Ovary (tissue), 9 donors: ENCODE results near the gene PLEKHM3. TPM values are rescaled to one million over a fixed set of nuclear protein-coding genes. Genes with fewer than 3 reads are reported as not detected.

Experiments
- DNase-seq, 5 donors: peaks; one replicate each; pipeline ENCODE4 v3.0.0-alpha.2; 2019 to 2020
- H3K27ac ChIP-seq, 2 donors: fragments of 200-600 bp; one replicate each; pipeline versions ENCODE4 v1.5.1 to v1.8.0; 2019 to 2022
- H3K27me3 ChIP-seq: fragments of 200-600 bp; one replicate; pipeline ENCODE4 v1.8.0; 2022
- H3K36me3 ChIP-seq: fragments of 200-600 bp; sonication (generic); one replicate; pipeline ENCODE4 v1.5.1; 2019
- H3K4me1 ChIP-seq: one replicate; pipeline ENCODE4 v1.8.1; 2013; ENCODE audit warnings: mild to moderate bottlenecking, moderate library complexity; ENCODE audit not compliant: insufficient read depth
- H3K4me3 ChIP-seq: fragments of 200-600 bp; sonication (generic); one replicate; pipeline ENCODE4 v1.5.1; 2017
- H3K9me3 ChIP-seq, 2 donors: fragments of 200-600 bp in 1 of 2; sonication (generic) in 1 of 2; one replicate each; pipeline versions ENCODE4 v1.5.1 to v1.8.1; 2013 to 2019; ENCODE audit warnings: mild to moderate bottlenecking in 1 of 2, moderate library complexity in 1 of 2
- EP300 ChIP-seq: sonication (generic); formaldehyde crosslinking; IDR thresholded peaks from one replicate; pipeline ENCODE4 v1.6.1; 2017; ENCODE audit warnings: antibody characterized with exemption
- POLR2A ChIP-seq: fragments of 450-650 bp; IDR thresholded peaks from one replicate; pipeline ENCODE4 v1.6.1; 2017; ENCODE audit warnings: antibody characterized with exemption, mild to moderate bottlenecking, moderate library complexity
- WGBS, 3 donors: extraction: QIAGEN DNeasy Blood & Tissue Kit in 1 of 3; methylation state at CpG; one replicate each; pipeline versions ENCODE4 v1.1.5 to v1.1.7; 2013 to 2017; 5-methylcytosine and 5-hydroxymethylcytosine counted together
- intact Hi-C, 4 donors: fragments of 100-400 bp; cut with DNase I; formaldehyde crosslinking; loops; one replicate each; pipeline versions ENCODE4 v1.11.0 to v1.15.1; 2022 to 2023
- polyA plus RNA-seq, 2 donors: library from polyadenylated mRNA; stranded (reverse); fragments of 200-250 nt in 1 of 2; fragments of 350-450 nt in 1 of 2; fragmentation: Illumina TruSeq in 1 of 2; extraction: RNeasy Lipid Tissue Mini Kit (QIAGEN cat#74804) in 1 of 2; gene quantifications; one replicate each; pipeline ENCODE4 v1.2.3, GENCODE V29; 2013 to 2014
- total RNA-seq, 7 donors: library from RNA; depleted of rRNA in 2 of 7; stranded (reverse); fragments of >200 nt in 2 of 7; fragmentation: NEBNext Ultra II Directional in 3 of 7; extraction: Animal tissue kit (Norgen Biotek cat#: 25700) in 3 of 7; gene quantifications; one replicate each; pipeline versions ENCODE4 v1.1.0 to v1.2.4, GENCODE V29; 2016 to 2023
- TF ChIP-seq, protein P1 (sequence below), 3 donors: fragments of 450-650 bp in 2 of 3; fragments of 200-600 bp in 1 of 3; IDR thresholded peaks; one replicate each; pipeline versions ENCODE4 v1.5.1 to v1.8.0; 2016 to 2022; ENCODE audit warnings: antibody characterized with exemption in 3 of 3, mild to moderate bottlenecking in 1 of 3
- donor health status: DM: no; HTN: no; CAD: no; lungs with moderate emphysema.
- donor health status: DM: no; HTN: no; CAD: no.
- donor health status: Bipolar disorder and iron deficiency.
- donor health status: DM: yes; HTN: yes; CAD: no.
- donor health status: DM: no; HTN: no; CAD: no.
- donor health status: DM: yes; HTN: yes; CAD: no.

Gene PLEKHM3
- total and polyA plus RNA-seq, 9 donors = 6.5 to 26.1 (median 14.3) TPM

DNA sequence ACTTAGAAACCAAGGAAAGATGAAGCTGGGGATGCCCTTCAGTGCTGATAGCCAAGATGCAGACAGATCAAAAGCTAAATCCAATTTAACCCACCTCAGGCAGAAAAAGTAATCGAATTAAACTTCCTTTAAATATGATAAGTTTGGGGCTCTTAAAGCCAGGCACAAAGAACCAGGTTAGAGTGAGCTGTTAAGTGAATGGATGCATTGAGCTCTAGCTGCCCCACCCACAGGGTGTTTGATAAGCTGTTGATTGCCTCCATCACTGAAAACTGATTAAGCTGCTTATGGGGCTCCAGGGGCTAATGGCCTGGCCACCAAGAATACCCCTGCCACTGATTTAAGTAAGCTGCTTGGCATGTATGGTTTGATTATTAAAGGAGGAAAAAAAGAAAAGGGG is 119.8 kb downstream of the PLEKHM3 start:
- DNase-seq = no peak
- Histone ChIP-seq H3K4me1 (peaks cover 4% of the 10 kb centered on the region), H3K27me3 (no peaks in the 10 kb centered on the region), H3K36me3 (no peaks in the 10 kb centered on the region), H3K9me3 (no peaks in the 10 kb centered on the region), H3K27ac (no peak overlapping the region), H3K4me3 (no peak overlapping the region)
- TF ChIP-seq, protein P1, sequence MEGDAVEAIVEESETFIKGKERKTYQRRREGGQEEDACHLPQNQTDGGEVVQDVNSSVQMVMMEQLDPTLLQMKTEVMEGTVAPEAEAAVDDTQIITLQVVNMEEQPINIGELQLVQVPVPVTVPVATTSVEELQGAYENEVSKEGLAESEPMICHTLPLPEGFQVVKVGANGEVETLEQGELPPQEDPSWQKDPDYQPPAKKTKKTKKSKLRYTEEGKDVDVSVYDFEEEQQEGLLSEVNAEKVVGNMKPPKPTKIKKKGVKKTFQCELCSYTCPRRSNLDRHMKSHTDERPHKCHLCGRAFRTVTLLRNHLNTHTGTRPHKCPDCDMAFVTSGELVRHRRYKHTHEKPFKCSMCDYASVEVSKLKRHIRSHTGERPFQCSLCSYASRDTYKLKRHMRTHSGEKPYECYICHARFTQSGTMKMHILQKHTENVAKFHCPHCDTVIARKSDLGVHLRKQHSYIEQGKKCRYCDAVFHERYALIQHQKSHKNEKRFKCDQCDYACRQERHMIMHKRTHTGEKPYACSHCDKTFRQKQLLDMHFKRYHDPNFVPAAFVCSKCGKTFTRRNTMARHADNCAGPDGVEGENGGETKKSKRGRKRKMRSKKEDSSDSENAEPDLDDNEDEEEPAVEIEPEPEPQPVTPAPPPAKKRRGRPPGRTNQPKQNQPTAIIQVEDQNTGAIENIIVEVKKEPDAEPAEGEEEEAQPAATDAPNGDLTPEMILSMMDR (IDR thresholded peaks at IDR 0.05) = no peak
- TF ChIP-seq POLR2A (no peak), EP300 (no peak)
- intact Hi-C loops = loop anchor here in 1 of 4 donors (10.0 kb wide), 1 partner anchor 1201 kb away; no protein-coding TSS in a partner anchor
- WGBS, 3 donors = 73 to 83% (median 82%) methylated on average over 1 of the region's 1 CpG

DNA sequence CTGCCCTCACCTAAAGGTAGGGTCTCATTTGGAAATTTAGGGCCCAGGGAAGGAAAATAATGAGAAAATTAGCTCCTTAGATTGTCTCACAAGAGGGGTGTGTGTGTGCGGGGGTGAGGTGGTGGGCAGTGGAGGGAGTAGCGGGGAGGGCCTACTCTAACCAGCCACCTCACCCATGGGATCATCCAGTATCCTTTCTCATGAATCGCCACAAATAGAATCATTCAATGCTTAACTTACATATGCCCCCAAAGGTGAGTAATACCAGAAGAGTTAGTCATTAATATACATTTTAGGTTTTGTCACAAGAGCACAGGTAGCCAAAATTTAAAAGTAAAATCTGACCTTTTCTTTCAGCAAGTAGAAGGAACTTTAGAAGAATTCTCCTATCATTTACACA is 122.1 kb downstream of the PLEKHM3 start:
- DNase-seq = no peak
- no peaks in the 10 kb centered on the region for H3K27me3 ChIP-seq
- no peak overlapping the region for H3K27ac ChIP-seq
- intact Hi-C loops = loop anchor here in 1 of 4 donors (10.0 kb wide), 1 partner anchor 1198 kb away; no protein-coding TSS in a partner anchor
- no peaks in the 10 kb centered on the region for H3K36me3 ChIP-seq
- 93 to 99% (median 99%) methylated on average over 3 of the region's 3 CpGs for WGBS, 3 donors
- H3K4me1 ChIP-seq = peaks cover 6% of the 10 kb centered on the region
- H3K4me3 ChIP-seq = no peak overlapping the region
- H3K9me3 ChIP-seq = no peaks in the 10 kb centered on the region
- TF ChIP-seq POLR2A = no peak
- TF ChIP-seq EP300 = no peak
- TF ChIP-seq, protein P1 (IDR thresholded peaks at IDR 0.05) = no peak

DNA sequence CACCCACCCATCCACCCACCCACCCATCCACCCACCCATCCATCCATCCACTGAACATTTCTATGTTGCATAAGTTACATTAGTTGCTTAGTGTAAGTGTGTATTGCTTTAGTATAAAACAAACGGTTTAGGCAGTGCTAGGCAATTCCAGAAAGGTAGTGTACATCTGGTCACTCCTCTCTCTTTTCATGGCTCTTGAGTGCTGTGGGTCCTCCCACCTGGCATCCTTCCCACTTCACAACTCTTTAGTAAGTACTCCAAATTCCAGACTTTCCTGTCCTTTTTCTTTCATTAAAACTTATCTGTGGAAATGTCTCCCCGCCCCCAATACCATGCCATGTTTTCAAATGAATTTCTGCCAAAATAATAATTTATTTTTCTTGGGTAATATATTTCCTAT is 122.5 kb downstream of the PLEKHM3 start:
- TF ChIP-seq POLR2A = no peak
- TF ChIP-seq EP300 = no peak
- TF ChIP-seq, protein P1 (IDR thresholded peaks at IDR 0.05) = no peak
- peaks cover 6% of the 10 kb centered on the region for H3K4me1 ChIP-seq
- H3K4me3 ChIP-seq = no peak overlapping the region
- no peaks in the 10 kb centered on the region for H3K9me3 ChIP-seq
- H3K27me3 ChIP-seq = no peaks in the 10 kb centered on the region
- H3K36me3 ChIP-seq = no peaks in the 10 kb centered on the region
- DNase-seq = no peak
- WGBS, 3 donors = 60 to 63% (median 60%) methylated on average over 2 of the region's 2 CpGs
- no peak overlapping the region for H3K27ac ChIP-seq
- intact Hi-C loops = loop anchor here in 1 of 4 donors (10.0 kb wide), 1 partner anchor 1198 kb away; no protein-coding TSS in a partner anchor

DNA sequence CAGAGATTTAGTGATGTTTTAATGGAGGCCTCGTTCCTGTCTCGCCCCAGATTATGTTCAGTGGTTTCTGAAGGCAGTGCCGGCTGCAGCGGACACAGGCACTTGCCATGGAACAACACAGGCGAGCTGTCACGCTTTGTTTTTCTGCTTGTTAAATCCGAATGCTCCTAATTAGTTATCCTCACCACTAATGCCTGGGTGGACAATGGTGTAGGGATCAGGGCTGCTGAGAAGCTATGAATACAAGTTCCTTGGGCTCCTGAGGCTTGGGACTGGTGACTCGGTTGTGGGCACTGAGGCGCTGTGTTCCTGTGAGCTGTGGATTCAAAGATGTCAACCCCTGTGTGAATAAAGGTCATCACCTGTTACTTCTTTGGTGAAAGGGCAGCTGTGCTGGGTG is 123.5 kb downstream of the PLEKHM3 start:
- intact Hi-C loops = loop anchor here in 1 of 4 donors (10.0 kb wide), 1 partner anchor 1197 kb away; no protein-coding TSS in a partner anchor
- no peak overlapping the region for H3K27ac ChIP-seq
- no peak for DNase-seq
- H3K4me1 ChIP-seq = peaks cover 8% of the 10 kb centered on the region
- WGBS, 3 donors = 92 to 98% (median 94%) methylated on average over 9 of the region's 9 CpGs
- TF ChIP-seq, protein P1 (IDR thresholded peaks at IDR 0.05) = no peak
- TF ChIP-seq EP300 = no peak
- H3K4me3 ChIP-seq = no peak overlapping the region
- no peaks in the 10 kb centered on the region for H3K9me3 ChIP-seq
- H3K36me3 ChIP-seq = no peaks in the 10 kb centered on the region
- no peaks in the 10 kb centered on the region for H3K27me3 ChIP-seq
